NCI-H526 treated with DMSO at 0.1 percent for 48 hours (cell line): ENCODE measurements around the gene HNF4A.
"Not testable (repeated sequence)": the region's sequence is repeated elsewhere in the genome, so short reads cannot be mapped to it uniquely, and the experiment has no call there.

ENCODE experiments used
- DNase-seq: peaks from one replicate; lab custom pipeline; 2025; lab: John Stamatoyannopoulos, UW

HNF4A gene

GRCh38 chr20:44345147-44345546, 10.4 kb upstream of the HNF4A start:
- no peak for DNase-seq

GRCh38 chr20:44345941-44346340, 9.6 kb upstream of the HNF4A start:
- not testable (repeated sequence) for DNase-seq

GRCh38 chr20:44348168-44348659, 7.3 kb upstream of the HNF4A start:
- no peak for DNase-seq

GRCh38 chr20:44349349-44349748, 6.2 kb upstream of the HNF4A start:
- no peak for DNase-seq

- no peak for DNase-seq
Observed at GRCh38 chr20:44350567-44350966, 4.9 kb upstream of the HNF4A start.

- no peak for DNase-seq
Observed at GRCh38 chr20:44354979-44355497, 461 bp upstream of the HNF4A start.

GRCh38 chr20:44356353-44356723, 839 bp downstream of the HNF4A start:
- no peak for DNase-seq

- DNase-seq: no peak
Observed at GRCh38 chr20:44357020-44357419, 1.5 kb downstream of the HNF4A start.

GRCh38 chr20:44357555-44358125, 2.1 kb downstream of the HNF4A start:
- DNase-seq: no peak

GRCh38 chr20:44358776-44359175, 3.3 kb downstream of the HNF4A start:
- DNase-seq: no peak

- no peak for DNase-seq
Observed at GRCh38 chr20:44360221-44360620, 4.7 kb downstream of the HNF4A start.

- DNase-seq: no peak
Observed at GRCh38 chr20:44361021-44361420, 5.5 kb downstream of the HNF4A start.

- DNase-seq: no peak
Observed at GRCh38 chr20:44362466-44362940, 7.0 kb downstream of the HNF4A start.

GRCh38 chr20:44364068-44364467, 8.6 kb downstream of the HNF4A start:
- no peak for DNase-seq

GRCh38 chr20:44364780-44365179, 9.3 kb downstream of the HNF4A start:
- DNase-seq: no peak

- no peak for DNase-seq
Observed at GRCh38 chr20:44367746-44368145, 12.2 kb downstream of the HNF4A start.

GRCh38 chr20:44370639-44371218, 15.2 kb downstream of the HNF4A start:
- DNase-seq: peak; percentile 10

GRCh38 chr20:44382641-44383040, 27.1 kb downstream of the HNF4A start:
- DNase-seq: no peak

- peak; percentile 55 for DNase-seq
Observed at GRCh38 chr20:44384423-44385027, 29.0 kb downstream of the HNF4A start.

GRCh38 chr20:44388466-44389023, 33.0 kb downstream of the HNF4A start:
- DNase-seq: peak; percentile 46

- DNase-seq: no peak
Observed at GRCh38 chr20:44389871-44390270, 34.4 kb downstream of the HNF4A start.

GRCh38 chr20:44390280-44390679, 34.8 kb downstream of the HNF4A start:
- DNase-seq: no peak
